Subcutaneous adipose tissue (tissue), 4 donors: ENCODE data around the gene FGF3. TPM values are rescaled to one million over a fixed set of nuclear protein-coding genes. Genes with fewer than 3 reads are reported as not detected.

Source experiments
- total RNA-seq, 4 donors: library from RNA; depleted of rRNA; stranded (reverse); fragments of >200 nt; gene quantifications; one replicate each; pipeline ENCODE4 v1.1.0, GENCODE V29; 2016
- TF ChIP-seq, protein P1 (sequence below): fragments of 450-650 bp; IDR thresholded peaks from one replicate; pipeline ENCODE4 v1.5.1; 2016; ENCODE audit warnings: low read depth, mild to moderate bottlenecking, control low read depth, antibody characterized with exemption, moderate library complexity

The FGF3 gene
- total RNA-seq, 4 donors from 2014 or later, result not detected

- TF ChIP-seq, protein P1, sequence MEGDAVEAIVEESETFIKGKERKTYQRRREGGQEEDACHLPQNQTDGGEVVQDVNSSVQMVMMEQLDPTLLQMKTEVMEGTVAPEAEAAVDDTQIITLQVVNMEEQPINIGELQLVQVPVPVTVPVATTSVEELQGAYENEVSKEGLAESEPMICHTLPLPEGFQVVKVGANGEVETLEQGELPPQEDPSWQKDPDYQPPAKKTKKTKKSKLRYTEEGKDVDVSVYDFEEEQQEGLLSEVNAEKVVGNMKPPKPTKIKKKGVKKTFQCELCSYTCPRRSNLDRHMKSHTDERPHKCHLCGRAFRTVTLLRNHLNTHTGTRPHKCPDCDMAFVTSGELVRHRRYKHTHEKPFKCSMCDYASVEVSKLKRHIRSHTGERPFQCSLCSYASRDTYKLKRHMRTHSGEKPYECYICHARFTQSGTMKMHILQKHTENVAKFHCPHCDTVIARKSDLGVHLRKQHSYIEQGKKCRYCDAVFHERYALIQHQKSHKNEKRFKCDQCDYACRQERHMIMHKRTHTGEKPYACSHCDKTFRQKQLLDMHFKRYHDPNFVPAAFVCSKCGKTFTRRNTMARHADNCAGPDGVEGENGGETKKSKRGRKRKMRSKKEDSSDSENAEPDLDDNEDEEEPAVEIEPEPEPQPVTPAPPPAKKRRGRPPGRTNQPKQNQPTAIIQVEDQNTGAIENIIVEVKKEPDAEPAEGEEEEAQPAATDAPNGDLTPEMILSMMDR, result no peak
Measured at GRCh38 chr11:69778373-69778772, 40.8 kb downstream of the FGF3 start.

DNA sequence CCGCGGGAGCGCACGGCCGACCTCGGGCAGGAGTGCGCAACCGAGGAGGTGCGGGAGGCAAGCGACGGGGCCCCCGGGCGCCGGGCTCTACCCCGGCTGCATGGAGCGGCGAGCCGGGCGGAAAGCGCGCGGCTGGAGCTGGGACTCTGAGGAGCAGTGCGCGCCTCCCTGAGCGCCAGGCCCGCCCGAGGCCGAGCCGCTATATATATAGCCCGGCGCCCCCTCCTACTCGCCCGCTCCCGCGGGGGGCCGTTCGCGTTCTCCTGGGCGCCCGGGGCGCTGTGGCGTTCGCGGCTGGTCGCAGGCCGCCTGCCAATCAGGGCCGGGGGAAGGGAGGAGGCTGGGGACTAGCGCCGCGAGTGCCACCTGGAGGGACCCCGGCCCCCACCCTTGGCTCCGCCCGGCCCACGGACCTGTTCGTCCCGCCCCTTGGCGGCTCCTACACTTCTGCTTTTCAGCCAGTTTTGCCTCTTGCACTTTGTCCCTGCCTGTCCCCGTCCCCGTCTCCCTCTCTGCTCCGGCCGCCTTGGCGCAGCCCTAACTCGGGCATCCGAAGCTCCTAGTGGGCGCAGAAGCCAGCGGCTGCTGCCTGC, 44.0 kb downstream of the FGF3 start, which contains the start of gene FGF4:
FGF4 (minus strand) TSS at position 179 of the 593 bp plus-strand sequence. CDS start 257 bp downstream, outside the sequence.
- TF ChIP-seq, protein P1, result no peak

DNA sequence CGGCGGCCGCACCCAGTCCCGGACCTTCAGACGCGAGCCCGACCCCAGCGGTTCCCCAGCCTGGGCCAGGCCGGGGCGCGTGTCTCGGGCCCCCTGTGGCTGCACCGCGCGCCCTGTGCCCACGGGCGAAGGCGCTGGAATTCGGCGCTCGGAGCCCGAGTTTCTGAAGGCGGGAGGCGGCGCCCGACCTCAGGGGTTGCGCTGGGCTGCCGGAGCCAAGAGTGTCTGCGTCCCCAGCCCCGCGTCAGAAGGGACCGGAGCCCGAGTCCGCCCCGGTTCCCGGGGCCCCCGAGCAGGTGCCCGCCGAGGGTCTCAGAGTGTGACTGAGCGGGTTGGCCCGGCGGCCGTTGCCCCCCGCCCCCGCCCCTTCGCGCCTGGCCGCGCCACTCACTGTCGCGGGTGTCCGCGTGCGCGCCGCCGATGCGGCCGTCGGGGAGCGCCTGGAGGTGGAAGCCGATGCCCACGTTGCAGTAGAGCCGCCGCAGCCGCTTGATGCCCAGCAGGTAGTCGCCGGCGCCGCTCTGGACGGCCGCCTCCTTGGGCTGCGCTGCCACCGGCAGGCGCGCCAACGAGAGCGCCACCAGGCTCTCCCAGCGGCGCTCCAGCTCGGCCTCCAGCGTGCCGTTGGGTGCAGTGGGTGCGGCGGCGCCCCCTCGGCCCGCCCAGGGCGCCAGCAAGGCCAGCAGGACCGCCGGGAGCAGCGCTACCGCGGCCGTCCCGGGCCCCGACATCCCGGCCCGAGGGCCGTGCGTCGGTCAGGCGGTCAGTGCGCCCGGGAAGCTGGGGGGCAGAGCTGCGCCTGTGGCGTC, 44.7 kb downstream of the FGF3 start:
- TF ChIP-seq, protein P1, result no peak

- TF ChIP-seq, protein P1, result no peak
Measured at GRCh38 chr11:69773626-69774353, 45.4 kb downstream of the FGF3 start.

DNA sequence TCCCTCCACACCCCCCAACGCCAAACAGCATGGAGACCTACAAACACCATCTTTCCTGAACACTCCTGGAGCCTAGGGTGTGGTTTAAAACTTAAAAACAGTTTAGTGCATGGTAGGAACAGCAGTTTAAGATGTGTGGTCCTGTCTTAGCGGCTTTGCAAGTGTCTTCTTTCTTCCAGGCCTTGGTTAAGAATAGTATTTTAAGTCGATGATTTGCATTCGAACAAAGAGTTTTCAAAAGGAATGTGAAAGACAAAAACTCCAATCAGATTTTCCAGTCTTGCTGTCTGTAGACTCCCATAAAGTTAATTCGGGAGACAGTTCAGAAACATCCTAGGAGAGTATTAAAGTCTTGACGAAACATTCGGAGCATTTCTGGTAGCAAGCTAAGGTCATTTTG, 47.8 kb downstream of the FGF3 start:
- TF ChIP-seq, protein P1, result no peak

DNA sequence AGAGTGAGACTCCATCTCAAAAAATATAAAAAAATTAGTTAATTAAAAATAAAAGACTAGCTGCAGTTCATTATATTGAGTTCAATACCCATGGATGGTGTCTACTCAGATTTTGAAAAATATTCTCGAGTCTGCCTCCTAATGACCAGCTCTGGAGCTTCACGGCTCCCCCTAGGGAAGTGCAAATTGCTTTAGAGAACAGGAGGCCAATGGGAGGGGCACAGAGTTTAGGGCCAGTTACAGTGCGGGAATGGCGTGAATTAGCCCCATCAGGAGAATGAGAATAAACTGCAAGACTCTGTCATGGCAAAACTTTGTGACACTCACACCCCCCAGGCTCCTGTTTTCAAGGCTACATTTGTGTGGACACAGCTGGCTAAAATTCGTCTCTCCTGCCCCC, 48.7 kb downstream of the FGF3 start:
- TF ChIP-seq, protein P1, result no peak

DNA sequence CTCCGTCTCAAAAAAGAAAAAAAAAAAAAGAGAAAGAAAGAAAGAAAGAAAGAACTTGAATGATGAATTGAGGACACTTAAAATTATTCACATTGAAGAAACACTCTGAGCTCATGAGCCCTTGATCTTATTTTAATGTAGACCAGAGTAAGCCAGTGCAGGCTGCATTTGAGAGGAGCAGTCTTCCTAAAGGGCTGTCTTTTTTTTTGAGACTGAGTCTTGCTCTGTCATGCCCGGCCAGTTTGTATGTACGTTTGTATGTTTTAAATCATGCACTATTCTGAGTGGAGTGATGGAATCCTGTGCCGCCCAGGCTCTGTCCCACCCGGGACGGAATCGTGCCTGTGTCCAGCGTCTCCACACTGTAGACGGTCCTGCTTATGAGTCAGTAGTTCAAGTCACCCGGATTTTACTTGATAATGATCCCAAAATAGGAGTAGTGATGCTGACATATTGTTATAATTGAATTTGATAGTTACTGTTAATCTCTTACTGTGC, 53.7 kb downstream of the FGF3 start:
- TF ChIP-seq, protein P1, result no peak
